HEK293 (cell line): Measurements from ENCODE around the gene KDM4C.

Experiments used
- CTCF ChIP-seq: fragments of 450-650 bp; formaldehyde crosslinking; IDR thresholded peaks from 2 replicates; pipeline ENCODE4 v1.5.1; 2016; ENCODE audit warnings: missing biosample characterization, missing genetic modification characterization
- KLF8 ChIP-seq: fragments of 450-650 bp; formaldehyde crosslinking; IDR thresholded peaks from 2 replicates; pipeline ENCODE4 v1.5.1; 2016; ENCODE audit warnings: missing biosample characterization, missing genetic modification characterization
- ZBTB26 ChIP-seq: fragments of 450-650 bp; formaldehyde crosslinking; optimal IDR thresholded peaks from 2 replicates; pipeline ENCODE3; 2016; ENCODE audit warnings: missing biosample characterization, mild to moderate bottlenecking, missing genetic modification characterization
- ZNF121 ChIP-seq: fragments of 450-650 bp; formaldehyde crosslinking; IDR thresholded peaks from 2 replicates; pipeline ENCODE4 v1.5.1; 2016; ENCODE audit warnings: missing biosample characterization, missing genetic modification characterization
- ZNF274 ChIP-seq, 2 experiments: fragments of 200-500 bp in 1 of 2; fragments of 450-650 bp in 1 of 2; sonication (Bioruptor generic) in 1 of 2; formaldehyde crosslinking in 1 of 2; IDR thresholded peaks; 2 replicates each; pipeline versions ENCODE4 v1.5.1 to v1.6.1; 2014 to 2016; ENCODE audit warnings: borderline replicate concordance in 1 of 2, inconsistent platforms in 1 of 2, low read length in 1 of 2, missing biosample characterization in 1 of 2, missing genetic modification characterization in 1 of 2
- ZNF311 ChIP-seq: fragments of 450-650 bp; formaldehyde crosslinking; IDR thresholded peaks from 2 replicates; pipeline ENCODE4 v1.5.1; 2017; ENCODE audit warnings: missing biosample characterization, missing genetic modification characterization, borderline replicate concordance
- ZNF404 ChIP-seq: fragments of 450-650 bp; formaldehyde crosslinking; IDR thresholded peaks from 2 replicates; pipeline ENCODE4 v1.5.1; 2017; ENCODE audit warnings: missing biosample characterization, missing genetic modification characterization

GRCh38 chr9:7071916-7072315, 314.1 kb downstream of the KDM4C start:
- TF ChIP-seq ZNF274 (IDR thresholded peaks at IDR 0.05; ENCODE audit: low read length) (no peak), ZNF274 (tag by site-specific recombination; IDR thresholded peaks at IDR 0.05; ENCODE audit: borderline replicate concordance) (no peak), ZNF404 (tag by site-specific recombination) (no peak), ZNF311 (tag by site-specific recombination) (no peak), ZNF121 (no peak), KLF8 (tag by site-specific recombination) (no peak), ZBTB26 (tag by site-specific recombination) (no peak), CTCF (tag by site-specific recombination) (no peak)
